Endothelial cell of umbilical vein (primary cell): ENCODE data around the gene OSBPL9. TPM values are rescaled to one million over a fixed set of nuclear protein-coding genes. Genes with fewer than 3 reads are reported as not detected.

Experiments used
- BruUV-seq: library from RNA; stranded (reverse); fragments of 400-500 nt; replicated peaks from 2 replicates; lab custom pipeline; 2021; lab: Mats Ljungman, UMichigan
- CTCF ChIA-PET: fragments of 300-600, 350-600 bp; sonication (Branson Sonifier 250); formaldehyde crosslinking; loops from one replicate; lab custom pipeline; 2021; ENCODE audit warnings: antibody characterized with exemption, inconsistent platforms; lab: Charles Lee
- POLR2A ChIA-PET: fragments of 300-600, 350-600 bp; sonication (Branson Sonifier 250); formaldehyde crosslinking; loops from one replicate; lab custom pipeline; 2021; ENCODE audit warnings: antibody characterized with exemption, inconsistent platforms; lab: Charles Lee
- DNase-seq: peaks from one replicate; pipeline ENCODE4 v3.0.0-alpha.2; 2011; ENCODE audit warnings: low read depth, low spot score
- FAIRE-seq: peaks from 2 replicates; lab custom pipeline; 2011; peaks lifted over from hg19 to GRCh38; lab: Jason Lieb, UNC
- H2AFZ ChIP-seq: 2 replicates; pipeline ENCODE4 v1.6.0; 2012; ENCODE audit warnings: low read depth, low read length, control low read depth, inconsistent platforms
- H3K27ac ChIP-seq: 2 replicates; pipeline ENCODE4 v1.5.1; 2011; ENCODE audit warnings: low read depth, mild to moderate bottlenecking, control low read depth, low read length, moderate library complexity; ENCODE audit not compliant: insufficient read depth
- H3K27me3 ChIP-seq, 2 experiments: 2 replicates each; pipeline versions ENCODE4 v1.6.0 to v1.6.1; 2011; ENCODE audit warnings: low read length in 2 of 2, mixed read lengths in 1 of 2; ENCODE audit not compliant: control insufficient read depth in 2 of 2, insufficient read depth in 2 of 2
- H3K36me3 ChIP-seq, 2 experiments: 2 replicates in 1 of 2; 3 replicates in 1 of 2; pipeline ENCODE4 v1.5.1; 2011; ENCODE audit warnings: low read length in 2 of 2, mild to moderate bottlenecking in 1 of 2, moderate library complexity in 1 of 2; ENCODE audit not compliant: control insufficient read depth in 2 of 2, insufficient read depth in 2 of 2; ENCODE audit errors: extremely low read depth in 1 of 2
- H3K4me1 ChIP-seq: 3 replicates; pipeline ENCODE4 v1.5.1; 2011; ENCODE audit warnings: mild to moderate bottlenecking, low read length; ENCODE audit not compliant: control insufficient read depth, insufficient read depth; ENCODE audit errors: extremely low read depth
- H3K4me2 ChIP-seq: 2 replicates; pipeline ENCODE4 v1.6.1; 2011; ENCODE audit warnings: low read length, control low read depth, mixed read lengths; ENCODE audit not compliant: insufficient read depth
- H3K4me3 ChIP-seq, 3 experiments: fragments of 200-600 bp in 1 of 3; sonication (generic), shearing (Covaris generic) in 1 of 3; replicated peaks in 1 of 3; 2 replicates each; pipeline ENCODE4 v1.5.1; 2011 to 2016; ENCODE audit warnings: control low read depth in 3 of 3, low read length in 3 of 3, mild to moderate bottlenecking in 2 of 3, inconsistent platforms in 1 of 3, low read depth in 1 of 3, moderate library complexity in 1 of 3; ENCODE audit not compliant: insufficient read depth in 1 of 3
- H3K79me2 ChIP-seq: 2 replicates; pipeline ENCODE4 v1.6.0; 2012; ENCODE audit warnings: low read length, inconsistent platforms; ENCODE audit not compliant: control insufficient read depth, insufficient read depth
- H3K9ac ChIP-seq: replicated peaks from 2 replicates; pipeline ENCODE3; 2011; ENCODE audit warnings: low read length, control low read depth; ENCODE audit not compliant: insufficient read depth; ENCODE audit errors: extremely low read depth
- H3K9me1 ChIP-seq: replicated peaks from 3 replicates; pipeline ENCODE4 v1.6.0; 2011; ENCODE audit warnings: mild to moderate bottlenecking, low read length; ENCODE audit not compliant: control insufficient read depth, insufficient read depth; ENCODE audit errors: extremely low read depth
- H3K9me3 ChIP-seq: replicated peaks from 2 replicates; pipeline ENCODE4 v1.5.1; 2012; ENCODE audit warnings: low read length, inconsistent platforms; ENCODE audit not compliant: control insufficient read depth, insufficient read depth
- H4K20me1 ChIP-seq: replicated peaks from 2 replicates; pipeline ENCODE3; 2011; ENCODE audit warnings: mild to moderate bottlenecking, low read length; ENCODE audit not compliant: control insufficient read depth, insufficient read depth; ENCODE audit errors: extremely low read depth
- EZH2 ChIP-seq: IDR thresholded peaks from 2 replicates; pipeline ENCODE4 v1.6.1; 2012; ENCODE audit warnings: borderline replicate concordance, low read depth, mild to moderate bottlenecking, moderate library complexity, low read length, inconsistent platforms; ENCODE audit not compliant: severe bottlenecking
- FOS ChIP-seq: IDR thresholded peaks from 2 replicates; pipeline ENCODE4 v1.6.1; 2011; ENCODE audit warnings: mild to moderate bottlenecking, low read length, moderate library complexity, borderline replicate concordance; ENCODE audit not compliant: insufficient read depth
- GATA2 ChIP-seq: IDR thresholded peaks from 2 replicates; pipeline ENCODE4 v1.7.0; 2011; ENCODE audit warnings: low read depth, mild to moderate bottlenecking, moderate library complexity, mixed read lengths, low read length; ENCODE audit not compliant: insufficient read length, insufficient read depth
- JUN ChIP-seq: IDR thresholded peaks from 2 replicates; pipeline ENCODE4 v1.6.1; 2011; ENCODE audit warnings: borderline replicate concordance, low read depth; ENCODE audit not compliant: insufficient read length, insufficient read depth
- MYC ChIP-seq: IDR thresholded peaks from one replicate; pipeline ENCODE4 v1.6.1; 2011; ENCODE audit warnings: mild to moderate bottlenecking, low read depth, low read length
- POLR2A ChIP-seq: IDR thresholded peaks from 2 replicates; pipeline ENCODE4 v1.6.1; 2012; ENCODE audit warnings: low read depth, mild to moderate bottlenecking, control low read depth, low read length
- POLR2AphosphoS5 ChIP-seq: IDR thresholded peaks from 2 replicates; pipeline ENCODE4 v1.6.1; 2012; ENCODE audit warnings: low read depth, mild to moderate bottlenecking, control low read depth, low read length, moderate library complexity; ENCODE audit not compliant: insufficient read depth
- dilution Hi-C: fragments of 300-500 bp; cut with MboI; formaldehyde crosslinking; loops from one replicate; pipeline ENCODE4 v1.15.0; 2019; ENCODE audit warnings: low sequenced_read_pairs; ENCODE audit not compliant: extremely low pct_ligation_motif_present
- intact Hi-C: fragments of 100-400 bp; cut with micrococcal nuclease; formaldehyde crosslinking; loops from one replicate; pipeline ENCODE4 v1.10.0; 2022
- polyA plus RNA-seq, 4 experiments: library from polyadenylated mRNA; depleted of rRNA in 3 of 4; stranded (reverse) in 3 of 4; unstranded in 1 of 4; fragments of >200 nt; gene quantifications; 2 replicates each; pipeline versions ENCODE4 v1.2.1 to v1.2.3, GENCODE V29; 2011 to 2012; ENCODE audit warnings: missing spikeins in 1 of 4
- total RNA-seq: library from RNA; stranded (reverse); gene quantifications from 2 replicates; pipeline ENCODE4 v1.2.3, GENCODE V29; 2021
- TF ChIP-seq, protein P1 (sequence below): IDR thresholded peaks from 2 replicates; pipeline ENCODE4 v1.6.1; 2011; ENCODE audit not compliant: insufficient read depth, insufficient read length
- TF ChIP-seq, protein P2 (sequence below), 2 donors: IDR thresholded peaks; 1 replicate in 1 of 2; 2 replicates in 1 of 2; pipeline ENCODE4 v1.5.1; 2011; ENCODE audit warnings: low read length in 2 of 2, mild to moderate bottlenecking in 2 of 2, moderate library complexity in 2 of 2, control low read depth in 1 of 2, inconsistent platforms in 1 of 2, low read depth in 1 of 2; ENCODE audit not compliant: insufficient read depth in 1 of 2; ENCODE audit errors: extremely low read depth in 1 of 2

Gene OSBPL9
- total and polyA plus RNA-seq, 2 donors (not counting 3 experiments of a cell fraction or from before 2014, with no cell fraction given) = 46.2 to 80.3 TPM

- Histone ChIP-seq H3K9me1 (no peaks in the 10 kb centered on the region), H4K20me1 (no peaks in the 10 kb centered on the region), H3K9me3 (no peaks in the 10 kb centered on the region), H3K36me3 (no peaks in the 10 kb centered on the region), H3K4me3 (no peak overlapping the region), H3K4me2 (no peak overlapping the region), H3K79me2 (no peaks in the 10 kb centered on the region), H3K27me3 (no peaks in the 10 kb centered on the region), H3K27ac (no peak overlapping the region), H3K9ac (no peak overlapping the region), H3K4me1 (peaks cover 7% of the 10 kb centered on the region), H2AFZ (no peak overlapping the region)
- FAIRE-seq (no peak), DNase-seq (no peak)
- TF ChIP-seq FOS = no peak
- no peak for TF ChIP-seq POLR2A
- no peak for TF ChIP-seq EZH2
- TF ChIP-seq, protein P1, sequence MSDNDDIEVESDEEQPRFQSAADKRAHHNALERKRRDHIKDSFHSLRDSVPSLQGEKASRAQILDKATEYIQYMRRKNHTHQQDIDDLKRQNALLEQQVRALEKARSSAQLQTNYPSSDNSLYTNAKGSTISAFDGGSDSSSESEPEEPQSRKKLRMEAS = no peak
- TF ChIP-seq, protein P2, sequence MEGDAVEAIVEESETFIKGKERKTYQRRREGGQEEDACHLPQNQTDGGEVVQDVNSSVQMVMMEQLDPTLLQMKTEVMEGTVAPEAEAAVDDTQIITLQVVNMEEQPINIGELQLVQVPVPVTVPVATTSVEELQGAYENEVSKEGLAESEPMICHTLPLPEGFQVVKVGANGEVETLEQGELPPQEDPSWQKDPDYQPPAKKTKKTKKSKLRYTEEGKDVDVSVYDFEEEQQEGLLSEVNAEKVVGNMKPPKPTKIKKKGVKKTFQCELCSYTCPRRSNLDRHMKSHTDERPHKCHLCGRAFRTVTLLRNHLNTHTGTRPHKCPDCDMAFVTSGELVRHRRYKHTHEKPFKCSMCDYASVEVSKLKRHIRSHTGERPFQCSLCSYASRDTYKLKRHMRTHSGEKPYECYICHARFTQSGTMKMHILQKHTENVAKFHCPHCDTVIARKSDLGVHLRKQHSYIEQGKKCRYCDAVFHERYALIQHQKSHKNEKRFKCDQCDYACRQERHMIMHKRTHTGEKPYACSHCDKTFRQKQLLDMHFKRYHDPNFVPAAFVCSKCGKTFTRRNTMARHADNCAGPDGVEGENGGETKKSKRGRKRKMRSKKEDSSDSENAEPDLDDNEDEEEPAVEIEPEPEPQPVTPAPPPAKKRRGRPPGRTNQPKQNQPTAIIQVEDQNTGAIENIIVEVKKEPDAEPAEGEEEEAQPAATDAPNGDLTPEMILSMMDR (IDR thresholded peaks at IDR 0.05; ENCODE audit: extremely low read depth in 1 of 2, insufficient read depth in 1 of 2, low read depth in 1 of 2, low read length in 2 of 2) = no peak
- no peak for TF ChIP-seq GATA2
- TF ChIP-seq JUN = no peak
- TF ChIP-seq POLR2AphosphoS5 = no peak
- no peak for TF ChIP-seq MYC
- BruUV-seq = no TSS peak
- ChIA-PET POLR2A (no interaction called here), CTCF (interaction anchor here (0.8 to 2.2 kb wide), 5 partner anchors 8 to 192 kb away, joined by 3 to 9 read pairs (median 6); no protein-coding TSS in a partner anchor)
- intact Hi-C loops (no loop called here), dilution Hi-C loops (no loop called here)
Measured at GRCh38 chr1:51760872-51761271, 144.0 kb downstream of the OSBPL9 start.
